GM18519 (cell line): ENCODE data around the gene C6orf62.
"Not testable (repeated sequence)": the region's sequence is repeated elsewhere in the genome, so short reads cannot be mapped to it uniquely, and the experiment has no call there.

Source experiments
- ATAC-seq: cut with Tn5 transposase; IDR thresholded peaks from one replicate; pipeline ENCODE4 v1.9.1; 2021; ENCODE audit warnings: mild to moderate bottlenecking, moderate library complexity; ENCODE audit not compliant: unreplicated experiment, low FRiP score

C6orf62 gene

DNA sequence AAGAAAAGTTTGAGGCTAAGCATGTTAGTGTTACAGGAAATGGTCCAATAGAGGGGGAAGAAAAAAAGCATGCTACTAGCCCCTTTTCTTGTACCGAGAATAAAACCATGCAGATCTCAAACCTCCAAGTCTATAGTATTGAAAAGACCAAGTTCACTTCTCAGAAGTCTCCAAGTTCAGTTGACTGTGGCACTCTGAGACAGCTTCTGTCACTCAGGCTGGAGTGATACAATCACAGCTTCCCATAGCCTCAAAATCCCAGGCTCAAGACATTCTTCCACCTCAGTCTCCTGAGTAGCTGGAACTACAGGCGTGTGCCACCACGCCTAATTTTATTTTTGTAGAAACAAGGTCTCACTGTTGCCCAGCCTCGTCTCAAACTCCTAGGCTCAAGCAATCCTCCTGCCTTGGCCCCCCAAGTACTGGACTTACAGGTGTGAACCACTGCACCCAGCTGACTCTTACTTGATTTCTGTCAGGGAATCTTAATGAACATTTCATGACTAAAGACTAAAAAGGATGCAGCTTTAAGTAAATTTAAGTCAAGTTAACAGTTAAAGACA, 16.2 kb downstream of the C6orf62 start:
- ATAC-seq = no peak

GRCh38 chr6:24699521-24700359, 19.2 kb downstream of the C6orf62 start:
- ATAC-seq = no peak

- ATAC-seq = no peak
These were observed 22.9 kb downstream of the C6orf62 start for GRCh38 chr6:24696097-24696496.

DNA sequence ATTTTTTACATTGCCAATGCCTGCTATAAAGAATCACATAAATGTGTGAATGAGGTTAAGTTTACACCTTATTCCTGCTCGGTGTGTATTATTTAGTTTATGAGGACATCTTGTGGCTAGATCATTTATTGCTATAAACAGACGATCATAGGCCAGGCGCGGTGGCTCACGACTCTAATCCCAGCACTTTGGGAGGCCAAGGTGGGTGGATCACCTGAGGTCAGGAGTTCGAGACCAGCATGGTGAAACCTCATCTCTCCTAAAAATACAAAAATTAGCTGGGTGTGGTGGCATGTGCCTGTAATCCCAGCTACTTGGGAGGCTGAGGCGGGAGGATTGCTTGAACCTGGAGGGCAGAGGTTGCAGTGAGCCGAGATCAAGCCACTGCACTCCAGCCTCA, 23.3 kb downstream of the C6orf62 start:
- peak; percentile 50 for ATAC-seq

DNA sequence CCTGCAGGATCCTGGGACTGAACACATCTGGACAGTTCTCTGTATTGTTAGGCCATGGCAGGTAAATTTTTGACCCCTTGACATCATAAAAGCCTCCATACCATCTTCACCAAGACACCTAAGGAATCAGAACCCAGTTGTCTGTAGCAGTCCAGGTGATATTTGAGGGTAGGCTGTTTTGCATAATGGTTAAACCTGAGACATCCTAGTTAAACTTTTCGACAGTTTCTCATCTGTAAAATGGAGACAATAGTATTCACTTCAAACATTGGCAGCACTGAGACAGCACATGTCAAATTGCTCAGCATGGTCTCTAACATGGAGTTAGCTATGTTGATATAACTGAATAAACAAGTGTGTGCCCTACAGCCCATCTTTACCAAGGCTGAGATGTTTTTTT, 24.8 kb downstream of the C6orf62 start:
- ATAC-seq = no peak

GRCh38 chr6:24692848-24693592, 25.9 kb downstream of the C6orf62 start:
- no peak for ATAC-seq

DNA sequence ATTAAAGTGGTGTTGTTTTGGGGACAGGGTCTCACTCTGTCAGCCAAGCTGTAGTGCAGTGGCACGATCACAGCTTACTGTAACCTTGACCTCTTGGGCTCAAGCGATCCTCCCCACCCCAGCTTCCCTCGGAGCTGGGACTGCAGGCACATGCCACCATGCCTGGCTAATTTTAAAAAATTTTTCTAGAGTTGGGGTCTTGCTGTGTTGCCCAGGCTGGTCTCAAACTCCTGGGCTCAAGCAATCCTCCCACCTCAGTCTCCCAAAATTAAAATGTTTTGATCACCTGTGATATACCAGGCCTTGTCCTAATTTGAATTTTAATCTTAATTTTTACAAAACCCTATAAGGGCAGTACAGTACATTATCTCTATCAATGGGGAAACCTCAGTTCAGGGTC, 26.5 kb downstream of the C6orf62 start:
- ATAC-seq = no peak

DNA sequence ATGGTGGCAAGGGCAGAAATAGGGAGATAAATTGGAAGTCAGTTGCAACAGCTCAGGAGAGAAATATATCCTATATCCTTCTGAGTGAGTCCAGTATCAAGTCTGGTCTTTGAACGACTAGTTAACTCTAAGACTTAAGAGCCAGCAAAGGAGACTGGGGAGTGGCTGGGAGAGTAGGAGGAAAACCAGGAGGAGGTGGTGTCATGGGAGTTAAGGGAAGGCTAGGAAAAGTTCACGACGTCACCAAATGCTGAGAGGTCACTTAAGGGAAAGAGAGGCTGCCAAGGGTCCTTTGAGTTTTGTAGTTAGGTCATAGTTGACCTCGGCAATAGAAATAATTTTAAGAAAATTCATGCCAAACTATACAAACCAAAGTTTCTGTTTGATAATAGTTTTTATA, 27.0 kb downstream of the C6orf62 start:
- no peak for ATAC-seq

DNA sequence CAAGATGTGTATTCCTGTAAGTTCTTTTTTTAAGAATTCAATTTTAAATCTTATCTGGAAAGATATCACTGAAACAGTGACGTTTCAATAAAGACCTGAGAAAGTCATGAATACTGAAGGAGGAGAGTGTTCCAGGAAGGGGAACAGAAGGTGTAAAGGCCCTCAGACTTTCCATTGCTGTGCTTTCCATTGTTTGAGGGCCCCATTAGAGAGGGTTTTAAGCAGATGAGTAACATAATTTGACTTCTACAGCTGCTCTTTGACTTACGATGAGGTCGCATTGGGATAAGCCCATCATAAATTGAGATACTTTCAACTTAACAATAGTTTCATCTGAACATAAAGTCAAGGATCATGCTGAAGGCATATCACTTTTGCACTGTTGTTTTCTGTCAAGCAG, 27.4 kb downstream of the C6orf62 start:
- no peak for ATAC-seq

GRCh38 chr6:24690593-24690992, 28.4 kb downstream of the C6orf62 start:
- ATAC-seq = no peak

- no peak for ATAC-seq
These were observed 29.0 kb downstream of the C6orf62 start for GRCh38 chr6:24689964-24690363.

- ATAC-seq = no peak
These were observed 32.0 kb downstream of the C6orf62 start for GRCh38 chr6:24686946-24687345.

DNA sequence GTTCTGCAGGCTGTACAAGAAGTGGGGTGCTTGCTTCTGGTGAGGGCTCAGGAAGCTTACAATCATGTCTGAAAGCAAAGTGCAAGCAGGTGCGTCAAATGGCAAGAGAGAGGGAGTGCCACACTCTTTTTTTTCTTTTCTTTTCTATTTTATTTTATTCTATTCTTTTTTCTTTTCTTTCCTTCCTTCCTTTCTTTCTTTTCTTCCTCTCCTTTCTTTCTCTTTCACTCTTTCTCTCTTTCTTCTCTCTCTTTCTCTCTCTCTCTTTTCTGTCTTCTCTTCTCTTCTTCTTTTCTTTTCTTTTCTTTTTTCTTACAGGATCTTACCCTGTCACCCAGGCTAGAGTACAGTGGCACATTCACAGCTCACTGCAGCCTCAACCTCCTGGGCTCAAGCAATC, 32.5 kb downstream of the C6orf62 start:
- no peak for ATAC-seq

DNA sequence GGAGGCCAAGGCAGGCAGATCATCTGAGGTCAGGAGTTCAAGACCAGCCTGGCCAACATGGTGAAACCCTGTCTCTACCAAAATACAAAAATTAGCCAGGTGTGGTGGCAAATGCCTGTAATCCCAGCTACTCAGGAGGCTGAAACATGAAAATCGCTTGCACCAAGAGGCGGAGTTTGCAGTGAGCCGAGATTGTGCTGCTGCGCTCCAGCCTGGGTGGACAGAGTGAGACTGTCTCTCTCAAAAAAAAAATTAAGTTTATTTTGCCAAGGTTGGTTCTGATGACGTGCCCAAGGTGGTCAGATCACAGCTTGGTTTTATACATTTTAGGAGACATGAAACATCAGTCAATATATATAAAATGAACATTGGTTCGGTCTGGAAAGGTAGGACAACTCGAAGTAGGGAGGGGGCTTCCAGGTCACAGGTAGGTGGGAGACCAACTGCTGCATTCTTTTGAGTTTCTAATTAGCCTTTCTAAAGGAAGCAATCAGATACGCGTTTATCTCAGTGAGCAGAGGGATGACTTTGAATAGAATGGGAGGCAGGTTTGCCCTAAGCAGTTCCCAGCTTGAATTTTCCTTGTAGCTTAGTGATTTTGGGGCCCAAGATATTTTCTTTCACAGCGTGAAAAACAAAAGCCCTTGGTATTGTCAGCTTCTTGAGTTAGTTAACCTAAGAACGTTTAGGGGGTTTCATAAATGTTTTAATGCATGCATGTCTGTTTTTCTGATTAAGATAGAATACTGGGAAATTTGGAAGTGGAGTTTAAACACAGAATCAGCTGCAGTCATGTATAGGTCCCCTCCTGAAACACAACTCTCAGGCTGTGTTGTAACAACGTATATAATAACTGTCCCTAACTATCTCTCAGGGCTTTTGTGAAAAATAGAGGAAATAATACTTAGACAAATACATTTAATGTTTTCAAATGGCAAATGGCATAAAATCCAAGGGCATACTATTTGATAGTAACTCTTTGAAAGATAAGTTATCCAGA, 35.4 kb downstream of the C6orf62 start:
- no peak for ATAC-seq

- ATAC-seq = no peak
These were observed 38.4 kb downstream of the C6orf62 start for GRCh38 chr6:24680582-24680981.

GRCh38 chr6:24678792-24679352, 40.1 kb downstream of the C6orf62 start:
- ATAC-seq = not testable (repeated sequence)

DNA sequence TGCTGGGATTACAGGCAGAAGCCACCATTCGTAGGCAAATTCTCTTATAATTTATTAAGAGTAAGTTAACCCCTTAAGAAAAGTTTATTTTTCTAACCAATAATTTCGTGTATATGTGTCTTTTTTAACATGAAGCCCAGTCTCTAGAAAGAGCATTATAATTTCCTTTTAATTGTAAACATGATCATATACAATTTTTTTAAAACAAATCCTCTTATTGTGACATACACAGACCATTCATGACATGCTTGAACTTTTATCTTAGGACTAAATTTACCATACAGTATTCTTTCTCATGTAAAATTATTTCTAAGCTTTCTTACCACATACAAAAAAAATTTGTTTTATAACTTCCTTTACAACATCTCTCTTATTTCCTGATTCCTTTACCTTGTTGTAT, 45.3 kb downstream of the C6orf62 start:
- ATAC-seq = no peak

- no peak for ATAC-seq
These were observed 46.3 kb downstream of the C6orf62 start for GRCh38 chr6:24672620-24673182.

DNA sequence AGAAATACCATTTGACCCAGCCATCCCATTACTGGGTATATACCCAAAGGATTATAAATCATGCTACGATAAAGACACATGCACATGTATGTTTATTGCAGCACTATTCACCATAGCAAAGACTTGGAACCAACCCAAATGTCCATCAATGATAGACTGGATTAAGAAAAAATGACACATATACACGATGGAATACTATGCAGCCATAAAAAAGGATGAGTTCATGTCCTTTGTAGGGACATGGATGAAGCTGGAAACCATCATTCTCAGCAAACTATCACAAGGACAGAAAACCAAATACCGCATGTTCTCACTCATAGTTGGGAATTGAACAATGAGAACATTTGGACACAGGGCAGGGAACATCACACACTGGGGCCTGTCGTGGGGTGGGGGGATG, 47.9 kb downstream of the C6orf62 start:
- not testable (repeated sequence) for ATAC-seq

- ATAC-seq = not testable (repeated sequence)
These were observed 48.5 kb downstream of the C6orf62 start for GRCh38 chr6:24670492-24670891.
